PC-9 (cell line): ENCODE data around the gene WDFY3.

ENCODE experiments used
- EZH2 ChIP-seq: fragments of 200-600 bp; sonication (generic); IDR thresholded peaks from 2 replicates; pipeline ENCODE4 v1.8.0; 2017; ENCODE audit warnings: antibody characterized with exemption, low read depth
- TF ChIP-seq, protein P1 (sequence below): fragments of 200-600 bp; sonication (generic); conservative IDR thresholded peaks from 2 replicates; pipeline ENCODE4 v1.6.1; 2017; ENCODE audit warnings: mixed run types, antibody characterized with exemption, mild to moderate bottlenecking, moderate library complexity

DNA sequence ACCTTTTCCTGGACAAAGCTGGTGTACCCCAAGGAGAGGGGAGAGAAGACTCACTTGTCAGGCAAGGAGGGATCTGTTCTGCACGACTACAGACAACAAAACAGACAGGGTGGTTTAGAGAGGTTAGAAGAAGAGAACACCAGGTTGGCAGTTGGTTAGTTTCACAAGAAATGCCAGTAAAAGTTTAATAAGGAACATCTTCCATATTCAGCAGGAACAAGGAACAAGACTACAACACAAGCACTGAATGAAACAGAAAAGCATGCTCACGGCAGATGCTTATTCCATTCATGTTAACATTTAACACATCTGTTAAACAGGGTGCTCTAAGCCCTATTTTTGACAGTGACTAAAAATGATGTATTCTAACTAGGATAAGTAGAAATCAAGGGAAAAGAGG lies 158.2 kb downstream of the WDFY3 start:
- TF ChIP-seq, protein P1, sequence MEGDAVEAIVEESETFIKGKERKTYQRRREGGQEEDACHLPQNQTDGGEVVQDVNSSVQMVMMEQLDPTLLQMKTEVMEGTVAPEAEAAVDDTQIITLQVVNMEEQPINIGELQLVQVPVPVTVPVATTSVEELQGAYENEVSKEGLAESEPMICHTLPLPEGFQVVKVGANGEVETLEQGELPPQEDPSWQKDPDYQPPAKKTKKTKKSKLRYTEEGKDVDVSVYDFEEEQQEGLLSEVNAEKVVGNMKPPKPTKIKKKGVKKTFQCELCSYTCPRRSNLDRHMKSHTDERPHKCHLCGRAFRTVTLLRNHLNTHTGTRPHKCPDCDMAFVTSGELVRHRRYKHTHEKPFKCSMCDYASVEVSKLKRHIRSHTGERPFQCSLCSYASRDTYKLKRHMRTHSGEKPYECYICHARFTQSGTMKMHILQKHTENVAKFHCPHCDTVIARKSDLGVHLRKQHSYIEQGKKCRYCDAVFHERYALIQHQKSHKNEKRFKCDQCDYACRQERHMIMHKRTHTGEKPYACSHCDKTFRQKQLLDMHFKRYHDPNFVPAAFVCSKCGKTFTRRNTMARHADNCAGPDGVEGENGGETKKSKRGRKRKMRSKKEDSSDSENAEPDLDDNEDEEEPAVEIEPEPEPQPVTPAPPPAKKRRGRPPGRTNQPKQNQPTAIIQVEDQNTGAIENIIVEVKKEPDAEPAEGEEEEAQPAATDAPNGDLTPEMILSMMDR: no peak
- TF ChIP-seq EZH2: no peak
